Astrocyte of the spinal cord (primary cell): ENCODE results near the gene RFTN1.

Experiments used
- DNase-seq: peaks from one replicate; pipeline ENCODE4 v3.0.0; 2011; ENCODE audit warnings: low read depth, low spot score
- H3K4me3 ChIP-seq: 2 replicates; pipeline ENCODE4 v1.5.1; 2011; ENCODE audit warnings: low read depth, mild to moderate bottlenecking, low read length, moderate library complexity
- in situ Hi-C: cut with HindIII; loops from 2 replicates; pipeline ENCODE4 v1.10.0; 2017; ENCODE audit warnings: low sequenced_read_pairs
- TF ChIP-seq, protein P1 (sequence below): IDR thresholded peaks from 2 replicates; pipeline ENCODE4 v1.5.1; 2012; ENCODE audit warnings: low read depth, mild to moderate bottlenecking, low read length, inconsistent platforms

Gene RFTN1

DNA sequence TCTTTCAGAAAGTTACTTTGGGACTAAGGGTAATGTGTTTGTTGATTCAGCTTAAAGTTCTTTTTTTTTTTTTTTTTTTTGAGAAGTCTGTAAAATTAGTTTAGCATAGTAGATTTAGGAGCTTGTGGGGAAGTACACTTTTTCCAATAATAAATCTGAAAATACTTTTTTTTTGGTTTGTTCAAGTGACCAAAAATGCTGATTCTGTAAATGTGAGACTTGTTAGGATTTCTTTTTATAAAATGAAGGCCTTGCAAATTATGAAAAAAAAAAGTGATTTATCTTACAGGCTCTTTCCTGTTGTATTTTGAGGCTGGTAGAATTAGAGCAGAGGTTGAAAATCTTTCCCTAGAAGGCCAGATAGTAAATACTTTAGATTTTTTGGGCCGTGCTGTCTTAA lies 240.9 kb downstream of the RFTN1 start:
- no peak overlapping the region for H3K4me3 ChIP-seq
- TF ChIP-seq, protein P1, sequence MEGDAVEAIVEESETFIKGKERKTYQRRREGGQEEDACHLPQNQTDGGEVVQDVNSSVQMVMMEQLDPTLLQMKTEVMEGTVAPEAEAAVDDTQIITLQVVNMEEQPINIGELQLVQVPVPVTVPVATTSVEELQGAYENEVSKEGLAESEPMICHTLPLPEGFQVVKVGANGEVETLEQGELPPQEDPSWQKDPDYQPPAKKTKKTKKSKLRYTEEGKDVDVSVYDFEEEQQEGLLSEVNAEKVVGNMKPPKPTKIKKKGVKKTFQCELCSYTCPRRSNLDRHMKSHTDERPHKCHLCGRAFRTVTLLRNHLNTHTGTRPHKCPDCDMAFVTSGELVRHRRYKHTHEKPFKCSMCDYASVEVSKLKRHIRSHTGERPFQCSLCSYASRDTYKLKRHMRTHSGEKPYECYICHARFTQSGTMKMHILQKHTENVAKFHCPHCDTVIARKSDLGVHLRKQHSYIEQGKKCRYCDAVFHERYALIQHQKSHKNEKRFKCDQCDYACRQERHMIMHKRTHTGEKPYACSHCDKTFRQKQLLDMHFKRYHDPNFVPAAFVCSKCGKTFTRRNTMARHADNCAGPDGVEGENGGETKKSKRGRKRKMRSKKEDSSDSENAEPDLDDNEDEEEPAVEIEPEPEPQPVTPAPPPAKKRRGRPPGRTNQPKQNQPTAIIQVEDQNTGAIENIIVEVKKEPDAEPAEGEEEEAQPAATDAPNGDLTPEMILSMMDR, result no peak
- no peak for DNase-seq
- in situ Hi-C loops, result no loop called here

DNA sequence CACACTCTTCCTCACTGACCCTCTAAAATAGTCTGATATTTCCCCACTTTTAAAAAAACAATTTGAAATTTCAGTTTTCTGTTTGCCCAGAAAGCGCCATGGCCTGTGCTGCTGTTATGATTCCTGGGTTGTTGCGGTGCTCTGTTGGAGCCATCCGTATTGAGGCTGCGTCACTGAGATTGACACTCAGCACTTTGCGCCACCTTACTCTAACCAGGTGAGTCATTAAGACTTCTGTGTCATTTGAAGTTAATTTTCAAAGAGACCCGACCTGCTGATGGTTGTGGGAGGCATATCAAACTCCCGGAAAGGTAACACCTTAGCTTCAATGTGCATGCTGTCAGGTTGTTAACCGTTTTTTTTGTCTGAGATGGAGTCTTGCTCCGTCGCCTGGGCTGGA lies 242.6 kb downstream of the RFTN1 start:
- H3K4me3 ChIP-seq, result no peak overlapping the region
- DNase-seq, result no peak
- TF ChIP-seq, protein P1, result no peak
- in situ Hi-C loops, result no loop called here

DNA sequence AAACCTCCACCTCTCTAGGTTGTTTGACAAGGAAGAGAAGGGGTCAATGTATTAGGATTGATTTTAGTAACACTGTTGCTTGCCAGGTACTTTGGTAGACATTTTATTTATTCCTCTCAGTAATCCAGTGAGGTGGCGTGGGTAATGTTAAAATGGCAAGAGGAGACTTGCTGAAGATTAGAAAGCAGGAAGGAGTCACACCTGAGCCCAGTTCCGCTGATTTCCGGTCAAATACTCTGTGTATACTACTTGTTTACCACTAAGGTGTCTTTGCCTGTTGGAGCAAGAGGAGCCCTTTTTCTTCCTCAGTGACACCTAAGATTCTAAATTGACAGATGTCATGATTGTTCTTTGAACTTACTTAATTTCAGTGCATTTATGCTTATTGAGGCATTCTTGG lies 246.8 kb downstream of the RFTN1 start:
- no peak overlapping the region for H3K4me3 ChIP-seq
- no peak for DNase-seq
- TF ChIP-seq, protein P1, result no peak
- in situ Hi-C loops, result no loop called here
